Thyroid gland (tissue), 4 donors: ENCODE data around the gene MAPK1IP1L.

Experiments used
- CTCF ChIP-seq, 6 experiments: fragments of 200-600 bp in 3 of 6; fragments of 450-650 bp in 3 of 6; sonication (generic) in 3 of 6; IDR thresholded peaks; one replicate each; pipeline ENCODE4 v1.5.1; 2016 to 2019; ENCODE audit warnings: antibody characterized with exemption in 6 of 6, mild to moderate bottlenecking in 2 of 6, inconsistent platforms in 1 of 6, moderate library complexity in 1 of 6
- POLR2A ChIP-seq, 2 donors: fragments of 450-650 bp; IDR thresholded peaks; one replicate each; pipeline ENCODE4 v1.6.1; 2017; ENCODE audit warnings: antibody characterized with exemption in 2 of 2, mild to moderate bottlenecking in 2 of 2, moderate library complexity in 1 of 2

- no peak for TF ChIP-seq CTCF (IDR thresholded peaks at IDR 0.05)
- no peak for TF ChIP-seq POLR2A (IDR thresholded peaks at IDR 0.05)
These were observed 48.3 kb downstream of the MAPK1IP1L start for GRCh38 chr14:55099756-55100155.
